NCI-H345 (cell line): Measurements from ENCODE around the gene CCDC148.

Experiments used
- DNase-seq: peaks from one replicate; lab custom pipeline; 2025; lab: John Stamatoyannopoulos, UW

Gene CCDC148

DNA sequence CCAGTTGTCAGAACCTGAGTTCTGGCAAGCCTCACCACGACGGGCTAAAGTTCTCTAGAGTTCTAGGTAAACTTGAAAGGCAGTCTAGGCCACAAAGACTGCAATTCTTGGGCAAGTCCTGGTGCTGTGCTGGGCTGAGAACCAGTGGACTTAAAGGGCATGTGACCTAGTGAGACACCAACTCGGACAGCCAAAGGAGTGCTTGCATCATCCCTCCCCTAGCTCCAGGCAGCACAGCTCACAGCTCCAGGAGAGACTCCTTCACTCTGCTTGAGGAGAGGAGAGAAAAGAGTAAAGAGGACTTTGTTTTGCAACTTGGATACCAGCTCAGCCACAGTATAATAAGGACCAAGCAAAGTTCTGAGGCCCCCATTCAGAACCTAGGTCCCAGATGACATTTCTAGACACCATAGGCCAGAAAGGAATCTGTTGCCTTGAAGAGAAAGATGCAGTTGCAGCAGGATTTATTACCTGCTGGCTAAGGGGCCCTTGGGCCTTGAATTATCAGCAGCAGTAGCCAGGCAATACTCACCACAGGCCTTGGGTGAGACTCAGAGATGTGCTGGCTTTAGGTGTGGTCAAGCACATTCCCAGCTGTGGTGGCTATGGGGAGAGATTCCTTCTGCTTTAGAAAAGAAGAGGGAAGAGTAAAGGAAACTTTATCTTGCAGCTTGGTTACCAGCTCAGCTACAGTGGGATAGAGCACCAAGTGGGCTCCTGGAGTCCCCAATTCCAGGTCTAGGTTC is 303.1 kb downstream of the CCDC148 start:
- no peak for DNase-seq

DNA sequence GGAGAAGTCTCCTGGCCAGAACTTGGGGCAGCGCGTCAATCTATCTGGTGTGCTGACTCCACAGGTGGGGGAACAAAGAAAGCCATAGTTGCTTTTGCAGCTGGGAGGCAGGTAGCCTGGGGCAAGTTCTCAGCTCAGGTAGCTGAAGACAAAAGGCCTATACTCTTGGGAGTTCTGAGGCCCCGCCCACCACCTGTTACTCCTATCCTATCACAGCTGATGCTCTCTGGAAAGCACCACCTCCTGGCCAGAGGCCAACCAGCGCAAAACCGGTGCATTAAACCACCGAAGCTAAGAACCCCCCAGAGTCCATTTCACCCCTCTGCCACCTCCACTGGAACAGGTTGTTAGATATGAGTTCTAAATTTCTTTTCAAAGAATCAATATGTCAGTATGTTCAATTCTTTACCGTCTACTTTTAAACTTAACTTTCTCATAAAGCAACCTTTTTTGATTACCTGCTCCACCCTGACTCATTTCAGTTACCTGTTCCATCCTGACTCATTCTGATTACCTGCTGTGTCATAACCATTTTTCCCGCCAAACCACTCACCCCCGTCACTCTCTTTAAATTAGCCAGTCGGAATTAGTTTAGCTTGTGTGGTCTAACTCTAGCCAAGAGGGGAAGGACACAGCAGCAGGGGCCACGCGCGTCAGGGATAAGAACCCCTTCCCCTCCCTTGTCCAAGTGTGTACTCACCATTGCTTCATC is 311.5 kb downstream of the CCDC148 start:
- DNase-seq, result peak; percentile 4

DNA sequence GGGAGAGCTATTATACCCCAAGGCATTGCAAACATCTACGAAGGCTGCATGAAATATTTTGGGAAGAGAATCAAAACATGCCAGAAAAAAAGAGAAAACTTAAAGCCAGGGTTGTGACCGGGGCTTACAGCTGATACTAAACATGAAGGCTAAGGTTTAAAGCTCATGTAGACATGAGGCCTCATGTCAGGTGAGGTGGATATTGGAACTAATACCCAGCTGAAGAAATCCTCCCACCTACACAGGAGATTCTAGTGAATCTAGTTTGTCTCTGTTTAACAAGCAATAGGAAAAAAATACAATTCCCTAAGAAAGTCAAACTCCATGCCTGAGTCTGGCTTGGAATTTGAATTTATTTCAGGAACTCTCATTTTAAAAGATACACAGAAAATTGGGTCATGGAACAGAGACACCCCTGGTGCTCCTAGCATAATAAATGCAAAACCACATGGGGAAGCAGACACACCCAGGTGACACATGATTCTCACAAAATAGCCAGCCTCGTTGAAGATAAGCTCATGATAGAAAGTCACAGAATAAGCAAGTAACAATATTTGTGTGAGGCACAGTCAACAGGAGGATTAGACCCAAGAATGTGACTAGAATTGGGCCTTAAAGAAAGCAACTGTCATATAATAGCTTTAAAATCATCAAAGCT is 312.7 kb downstream of the CCDC148 start:
- no peak for DNase-seq

- no peak for DNase-seq
Measured at GRCh38 chr2:158142568-158143332, 313.8 kb downstream of the CCDC148 start.

DNA sequence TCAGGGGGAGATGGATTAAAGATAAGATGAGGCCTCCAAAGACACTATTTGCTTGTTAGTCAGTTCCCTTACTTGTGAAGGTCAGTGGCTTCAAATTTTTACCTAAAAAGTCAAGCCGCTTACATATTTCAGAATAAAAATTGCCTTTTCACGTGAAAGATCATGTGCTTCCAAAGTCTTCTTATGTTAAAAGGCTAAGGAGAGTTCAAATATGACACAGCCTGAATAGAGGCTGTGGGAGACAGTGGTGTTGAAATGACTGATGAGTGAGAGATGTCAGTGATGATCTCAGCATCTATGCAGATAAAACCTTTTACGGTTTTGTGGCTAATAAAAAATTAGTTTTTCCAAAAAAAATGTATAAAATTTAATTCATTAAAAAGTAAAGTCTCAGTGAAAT is 314.4 kb downstream of the CCDC148 start:
- no peak for DNase-seq

GRCh38 chr2:158140201-158140600 is 316.4 kb downstream of the CCDC148 start:
- DNase-seq, result no peak

DNA sequence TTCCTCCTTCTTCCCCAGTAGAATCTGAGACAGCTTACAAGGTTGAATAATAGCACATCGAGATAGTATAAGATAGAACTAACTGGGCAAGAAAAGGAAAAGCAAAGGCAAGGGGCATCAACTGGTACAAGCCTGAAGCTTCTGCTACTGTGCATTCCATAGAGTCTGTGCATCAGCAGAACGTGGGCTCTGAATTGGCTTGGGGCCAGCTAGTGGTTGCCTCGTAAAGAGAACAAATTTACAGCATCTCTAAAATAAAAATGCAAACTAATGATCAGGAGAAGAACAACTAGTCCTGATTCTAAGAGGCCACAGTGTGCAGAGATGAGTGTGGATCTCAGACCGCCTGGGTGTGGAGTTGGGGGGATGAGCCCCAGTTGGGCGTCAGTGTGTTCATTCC is 318.3 kb downstream of the CCDC148 start:
- no peak for DNase-seq

GRCh38 chr2:158135096-158135495 is 321.5 kb downstream of the CCDC148 start:
- DNase-seq, result no peak

DNA sequence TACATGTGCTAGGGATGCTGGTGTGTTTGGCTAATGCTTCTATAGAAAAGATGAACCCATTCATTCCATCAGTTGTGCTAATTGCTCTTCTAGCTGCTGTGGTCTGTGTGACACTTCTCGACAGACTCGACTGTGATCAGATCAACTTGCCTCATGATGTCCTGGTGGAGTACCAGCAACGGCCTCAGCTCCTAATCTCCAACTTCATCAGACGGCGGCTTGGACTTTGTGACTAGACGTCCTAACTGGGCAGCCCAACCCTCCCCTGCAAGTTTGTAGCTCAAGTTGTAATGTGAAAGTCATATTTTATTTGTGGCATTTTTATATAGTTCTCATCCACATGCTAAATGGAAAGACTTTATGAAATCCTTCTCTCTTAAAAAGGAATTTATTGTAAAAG is 321.9 kb downstream of the CCDC148 start:
- DNase-seq, result no peak

- no peak for DNase-seq
Measured at GRCh38 chr2:158134055-158134454, 322.5 kb downstream of the CCDC148 start.

- no peak for DNase-seq
Measured at GRCh38 chr2:158131919-158132566, 324.5 kb downstream of the CCDC148 start.

DNA sequence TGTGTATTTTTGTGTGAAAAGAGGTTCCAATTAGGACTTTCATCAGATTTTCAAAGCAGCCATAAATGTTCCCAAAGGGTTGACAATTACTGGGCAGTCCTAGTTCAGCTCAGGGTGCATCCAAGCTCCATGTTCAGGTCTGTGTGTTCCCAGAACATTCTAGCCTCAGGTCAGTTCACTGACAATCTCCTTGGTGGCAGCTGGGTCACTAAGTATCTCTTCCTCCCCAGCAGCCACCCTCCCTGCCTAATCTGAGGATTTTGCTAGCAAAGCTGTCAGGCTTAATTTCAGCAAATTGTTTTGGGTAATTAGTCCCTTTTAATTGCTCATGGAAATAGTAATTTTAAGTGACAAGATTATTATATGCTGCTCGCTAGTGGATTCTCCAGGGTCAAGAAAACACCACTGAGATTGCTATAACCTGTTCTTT is 325.1 kb downstream of the CCDC148 start:
- DNase-seq, result no peak

DNA sequence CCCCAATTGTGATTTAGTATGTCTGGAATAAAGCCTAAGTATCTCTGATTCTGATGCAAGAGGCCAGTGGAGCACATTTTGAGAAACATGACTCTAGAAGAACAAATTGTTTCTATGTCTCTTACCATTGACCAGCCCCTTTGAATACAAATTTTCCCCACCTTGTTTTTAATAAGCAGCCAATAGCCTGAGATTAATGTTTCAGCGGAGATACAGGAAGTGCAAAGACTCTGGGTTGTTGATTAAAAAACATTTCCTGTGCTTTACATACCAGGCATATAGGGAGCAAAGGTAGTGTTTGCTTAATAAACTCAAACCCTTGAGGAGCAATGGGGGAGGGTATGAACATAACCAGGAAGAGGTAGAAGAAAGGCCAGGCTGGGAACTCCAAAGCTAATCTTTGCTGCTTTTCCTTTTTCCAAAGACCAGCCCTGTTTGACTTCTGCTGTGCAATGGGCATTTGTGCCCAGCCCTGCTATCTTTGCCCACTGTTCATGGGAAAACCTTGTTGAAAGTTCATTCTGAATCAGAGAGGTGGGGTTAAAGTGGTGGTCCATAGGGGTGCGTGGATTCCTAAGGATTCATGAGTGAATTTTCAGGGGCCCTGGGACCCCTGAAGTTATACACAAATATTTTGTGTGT is 325.6 kb downstream of the CCDC148 start:
- DNase-seq, result no peak

DNA sequence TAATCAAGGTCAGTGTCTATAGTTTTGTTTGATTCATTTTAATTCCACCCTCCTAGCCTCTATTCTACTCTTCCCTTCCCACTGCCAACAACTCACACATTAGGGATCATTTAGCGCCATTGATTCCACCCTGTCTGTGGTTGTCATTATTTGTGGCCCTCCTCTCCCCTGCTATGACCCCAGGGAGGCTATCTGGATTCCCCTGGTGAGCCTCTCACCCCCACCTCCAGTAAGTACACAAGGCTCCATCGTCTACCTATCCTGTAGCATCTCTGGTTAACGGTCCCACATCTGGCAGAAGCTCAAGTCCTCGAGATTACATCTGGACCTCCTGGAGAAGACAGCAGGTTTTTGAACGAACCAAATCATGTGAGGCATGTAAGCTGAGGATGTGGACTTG is 327.5 kb downstream of the CCDC148 start:
- DNase-seq, result no peak

GRCh38 chr2:158128168-158128973 is 328.2 kb downstream of the CCDC148 start:
- no peak for DNase-seq

GRCh38 chr2:158127380-158127804 is 329.2 kb downstream of the CCDC148 start:
- DNase-seq, result no peak

DNA sequence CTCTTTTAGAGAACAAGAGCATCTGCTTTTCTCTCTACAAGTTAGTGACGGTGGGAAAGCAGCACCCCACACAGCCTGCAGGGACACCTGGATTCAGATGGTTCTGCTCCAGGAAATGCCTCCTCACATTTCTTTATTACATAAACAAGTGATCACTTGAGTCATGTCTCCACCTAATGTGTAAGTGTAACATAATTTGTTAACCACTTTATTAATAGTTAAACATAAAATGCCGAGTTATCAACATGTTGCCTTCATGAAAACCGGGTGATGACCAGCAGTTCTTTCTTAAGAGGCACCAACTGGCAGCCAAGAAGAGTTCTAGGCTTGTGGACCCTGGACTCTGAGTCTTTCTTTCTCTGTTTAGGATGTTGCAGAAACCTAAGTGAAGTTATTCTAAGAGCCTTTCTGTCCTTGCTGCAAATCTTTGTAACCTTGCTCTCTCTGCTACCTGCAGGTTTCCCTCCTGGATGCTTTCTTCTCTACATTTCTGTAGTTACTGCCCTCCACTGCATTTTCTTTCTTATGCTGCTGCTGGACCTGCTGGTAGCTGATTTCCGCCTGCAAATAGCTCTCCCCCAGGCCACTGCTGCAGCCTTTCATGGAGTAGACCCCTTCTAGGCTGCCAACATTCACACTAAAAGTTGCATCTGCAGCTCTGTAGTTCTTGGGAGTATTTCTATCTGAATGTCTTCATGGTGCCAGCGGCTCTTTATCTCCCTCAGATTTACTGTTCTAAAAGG is 330.6 kb downstream of the CCDC148 start:
- DNase-seq, result no peak

DNA sequence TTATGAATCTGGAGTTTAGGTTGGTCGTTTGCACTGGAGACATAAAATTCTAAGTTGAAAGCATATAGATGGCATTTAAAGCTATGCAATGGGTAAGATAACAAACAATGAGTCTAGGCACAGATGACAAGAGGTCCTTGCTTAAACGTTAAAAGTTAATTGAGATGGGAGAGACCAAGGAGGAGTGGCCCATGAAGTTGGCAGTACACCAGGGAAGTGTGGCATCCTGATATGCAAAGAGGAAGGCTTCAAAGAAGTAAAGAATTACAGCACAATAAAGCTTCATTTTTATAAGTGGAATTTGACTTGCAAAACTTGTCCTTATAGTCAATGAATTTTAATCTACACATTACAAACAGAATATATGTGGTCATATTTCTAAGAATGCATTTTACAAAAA is 331.7 kb downstream of the CCDC148 start:
- DNase-seq, result no peak
